ENCODE results near the gene SELENOO. TPM values are rescaled to one million over a fixed set of nuclear protein-coding genes. Genes with fewer than 3 reads are reported as not detected.
A peak's percentile ranks its signal among the peaks of the same experiment; 100 is the strongest.

SELENOO gene
- total and polyA plus RNA-seq, 2 of the 13 experiments (the other 11 are each of a cell fraction or from before 2014, with no cell fraction given), result 14.4 to 19.0 TPM

GRCh38 chr22:50184004-50184901 is 16.6 kb upstream of the SELENOO start:
- 0 out of 5 replicates have a peak, but pooled peaks cover 0 to 3% of the 10 kb centered on the region in 2 experiments for H3K36me3 ChIP-seq (replicated peaks in 1 of 2; ENCODE audit: control insufficient read depth in 1 of 2, insufficient read depth in 2 of 2, low read length in 2 of 2)
- no peaks in the 10 kb centered on the region for H3K9me3 ChIP-seq (ENCODE audit: low read length)
- peak overlapping the region; percentile 86 for H3K4me2 ChIP-seq (ENCODE audit: low read depth, low read length)
- in situ Hi-C loops (cut with HindIII; ENCODE audit: extremely low pct_ligation_motif_present, low pct_unique_long_range_greater_than_20kb) (no loop called here), intact Hi-C loops (cut with micrococcal nuclease; ENCODE audit: unreplicated experiment) (no loop called here)
- 73% methylated on average over 14 of the region's 32 CpGs for WGBS (ENCODE audit: low lambda C conversion rate)
- H3K4me3 ChIP-seq (replicated peaks in 1 of 3; ENCODE audit: insufficient read depth in 1 of 3, low read depth in 2 of 3, low read length in 3 of 3), result peak overlapping the region; percentile 47 to 67 (median 50)
- FAIRE-seq (no peak), ATAC-seq (peak; percentile 44), DNase-seq (ENCODE audit: low spot score) (peak; percentile 55)
- H3K9ac ChIP-seq (ENCODE audit: insufficient read depth, low read depth, low read length), result peak overlapping the region; percentile 44
- H4K20me1 ChIP-seq (ENCODE audit: insufficient read depth, low read length), result peaks cover 2% of the 10 kb centered on the region; the same call in 1 of the 2 replicates
- ChIA-PET CTCF (ENCODE audit: low intra/inter-chr PET ratio, low total read pairs) (no interaction called here), POLR2A (interaction anchor here (0.7 to 1.2 kb wide), 2 partner anchors 22 to 37 kb away, joined by 3 to 4 read pairs; no protein-coding TSS in a partner anchor)
- no peak overlapping the region for H2AFZ ChIP-seq (ENCODE audit: low read length)
- H3K27me3 ChIP-seq (ENCODE audit: control insufficient read depth in 1 of 2, insufficient read depth in 2 of 2, low read length in 2 of 2), result no peaks in the 10 kb centered on the region; a peak in 1 of 5 replicates
- peaks cover 40% of the 10 kb centered on the region for H3K4me1 ChIP-seq (ENCODE audit: insufficient read depth, low read length)
- no peak overlapping the region for H3K27ac ChIP-seq (ENCODE audit: extremely low read length, insufficient read depth, low read length)
- H3K79me2 ChIP-seq (ENCODE audit: insufficient read depth, low read length), result peaks cover 16% of the 10 kb centered on the region
- BruUV-seq (replicated peaks), result no TSS peak
- TF ChIP-seq ZNF354B (CRISPR knock-in tag; IDR thresholded peaks at IDR 0.05) (no peak), SP5 (CRISPR knock-in tag; IDR thresholded peaks at IDR 0.05; ENCODE audit: borderline replicate concordance, low read depth) (peak; percentile 68), ZNF615 (CRISPR knock-in tag; IDR thresholded peaks at IDR 0.05; ENCODE audit: borderline replicate concordance) (no peak), PATZ1 (CRISPR knock-in tag; IDR thresholded peaks at IDR 0.05) (0 out of 2 replicates have a peak, but pooled peaks have one; percentile 42), ZNF777 (CRISPR knock-in tag; IDR thresholded peaks at IDR 0.05) (0 out of 2 replicates have a peak, but pooled peaks have one; percentile 13), HNRNPLL (IDR thresholded peaks at IDR 0.05; ENCODE audit: low read depth, low read length, poor library complexity, severe bottlenecking) (peak; percentile 18)
- TF ChIP-seq, protein P1, sequence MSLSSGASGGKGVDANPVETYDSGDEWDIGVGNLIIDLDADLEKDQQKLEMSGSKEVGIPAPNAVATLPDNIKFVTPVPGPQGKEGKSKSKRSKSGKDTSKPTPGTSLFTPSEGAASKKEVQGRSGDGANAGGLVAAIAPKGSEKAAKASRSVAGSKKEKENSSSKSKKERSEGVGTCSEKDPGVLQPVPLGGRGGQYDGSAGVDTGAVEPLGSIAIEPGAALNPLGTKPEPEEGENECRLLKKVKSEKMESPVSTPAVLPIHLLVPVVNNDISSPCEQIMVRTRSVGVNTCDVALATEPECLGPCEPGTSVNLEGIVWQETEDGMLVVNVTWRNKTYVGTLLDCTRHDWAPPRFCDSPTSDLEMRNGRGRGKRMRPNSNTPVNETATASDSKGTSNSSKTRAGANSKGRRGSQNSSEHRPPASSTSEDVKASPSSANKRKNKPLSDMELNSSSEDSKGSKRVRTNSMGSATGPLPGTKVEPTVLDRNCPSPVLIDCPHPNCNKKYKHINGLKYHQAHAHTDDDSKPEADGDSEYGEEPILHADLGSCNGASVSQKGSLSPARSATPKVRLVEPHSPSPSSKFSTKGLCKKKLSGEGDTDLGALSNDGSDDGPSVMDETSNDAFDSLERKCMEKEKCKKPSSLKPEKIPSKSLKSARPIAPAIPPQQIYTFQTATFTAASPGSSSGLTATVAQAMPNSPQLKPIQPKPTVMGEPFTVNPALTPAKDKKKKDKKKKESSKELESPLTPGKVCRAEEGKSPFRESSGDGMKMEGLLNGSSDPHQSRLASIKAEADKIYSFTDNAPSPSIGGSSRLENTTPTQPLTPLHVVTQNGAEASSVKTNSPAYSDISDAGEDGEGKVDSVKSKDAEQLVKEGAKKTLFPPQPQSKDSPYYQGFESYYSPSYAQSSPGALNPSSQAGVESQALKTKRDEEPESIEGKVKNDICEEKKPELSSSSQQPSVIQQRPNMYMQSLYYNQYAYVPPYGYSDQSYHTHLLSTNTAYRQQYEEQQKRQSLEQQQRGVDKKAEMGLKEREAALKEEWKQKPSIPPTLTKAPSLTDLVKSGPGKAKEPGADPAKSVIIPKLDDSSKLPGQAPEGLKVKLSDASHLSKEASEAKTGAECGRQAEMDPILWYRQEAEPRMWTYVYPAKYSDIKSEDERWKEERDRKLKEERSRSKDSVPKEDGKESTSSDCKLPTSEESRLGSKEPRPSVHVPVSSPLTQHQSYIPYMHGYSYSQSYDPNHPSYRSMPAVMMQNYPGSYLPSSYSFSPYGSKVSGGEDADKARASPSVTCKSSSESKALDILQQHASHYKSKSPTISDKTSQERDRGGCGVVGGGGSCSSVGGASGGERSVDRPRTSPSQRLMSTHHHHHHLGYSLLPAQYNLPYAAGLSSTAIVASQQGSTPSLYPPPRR (CRISPR knock-in tag; IDR thresholded peaks at IDR 0.05; ENCODE audit: borderline replicate concordance), result 0 out of 2 replicates have a peak, but pooled peaks have one; percentile 6

All from HepG2 (cell line).